Measurements from ENCODE around the gene MOCOS. TPM values are rescaled to one million over a fixed set of nuclear protein-coding genes. Genes with fewer than 3 reads are reported as not detected.
A peak's percentile ranks its signal among the peaks of the same experiment; 100 is the strongest.

Gene MOCOS
- total RNA-seq, 1 donor from 2014 or later, result 5.0 TPM

GRCh38 chr18:36264283-36264682, 77.0 kb downstream of the MOCOS start:
- Histone ChIP-seq H3K27me3 (no peaks in the 10 kb centered on the region), H3K4me1 (no peaks in the 10 kb centered on the region), H3K36me3 (no peaks in the 10 kb centered on the region), H3K9me3 (no peaks in the 10 kb centered on the region), H3K27ac (no peak overlapping the region), H3K4me3 (no peak overlapping the region)
- DNase-seq (no peak), ATAC-seq (peak; percentile 30)
- intact Hi-C loops (cut with DNase I), result no loop called here
- no peak for TF ChIP-seq CTCF (IDR thresholded peaks at IDR 0.05)

GRCh38 chr18:36265015-36265414, 77.7 kb downstream of the MOCOS start:
- Histone ChIP-seq H3K27ac (no peak overlapping the region), H3K27me3 (no peaks in the 10 kb centered on the region), H3K36me3 (no peaks in the 10 kb centered on the region), H3K4me3 (no peak overlapping the region), H3K9me3 (no peaks in the 10 kb centered on the region), H3K4me1 (no peaks in the 10 kb centered on the region)
- no peak for TF ChIP-seq CTCF (IDR thresholded peaks at IDR 0.05)
- ATAC-seq (peak; percentile 58), DNase-seq (no peak)
- intact Hi-C loops (cut with DNase I), result no loop called here

- ATAC-seq, result no peak
- Histone ChIP-seq H3K9me3 (no peaks in the 10 kb centered on the region), H3K36me3 (no peaks in the 10 kb centered on the region), H3K27me3 (no peaks in the 10 kb centered on the region), H3K4me3 (no peak overlapping the region), H3K27ac (no peak overlapping the region), H3K4me1 (no peaks in the 10 kb centered on the region)
- no peak for TF ChIP-seq CTCF (IDR thresholded peaks at IDR 0.05)
- intact Hi-C loops (cut with DNase I), result no loop called here
- DNase-seq, result no peak
These were observed 81.9 kb downstream of the MOCOS start for GRCh38 chr18:36269157-36269556.

GRCh38 chr18:36271153-36271552, 83.9 kb downstream of the MOCOS start:
- Histone ChIP-seq H3K4me1 (no peaks in the 10 kb centered on the region), H3K9me3 (no peaks in the 10 kb centered on the region), H3K27me3 (no peaks in the 10 kb centered on the region), H3K4me3 (no peak overlapping the region), H3K27ac (no peak overlapping the region), H3K36me3 (no peaks in the 10 kb centered on the region)
- ATAC-seq (no peak), DNase-seq (no peak)
- TF ChIP-seq CTCF (IDR thresholded peaks at IDR 0.05), result no peak
- intact Hi-C loops (cut with DNase I), result no loop called here

GRCh38 chr18:36273347-36273746, 86.0 kb downstream of the MOCOS start:
- Histone ChIP-seq H3K27ac (no peak overlapping the region), H3K4me3 (no peak overlapping the region), H3K36me3 (no peaks in the 10 kb centered on the region), H3K9me3 (no peaks in the 10 kb centered on the region), H3K27me3 (no peaks in the 10 kb centered on the region), H3K4me1 (no peaks in the 10 kb centered on the region)
- intact Hi-C loops (cut with DNase I), result no loop called here
- ATAC-seq (no peak), DNase-seq (no peak)
- TF ChIP-seq CTCF (IDR thresholded peaks at IDR 0.05), result no peak

GRCh38 chr18:36274083-36274715, 86.9 kb downstream of the MOCOS start:
- Histone ChIP-seq H3K4me1 (no peaks in the 10 kb centered on the region), H3K27me3 (peaks cover 5% of the 10 kb centered on the region), H3K4me3 (no peak overlapping the region), H3K36me3 (no peaks in the 10 kb centered on the region), H3K9me3 (no peaks in the 10 kb centered on the region), H3K27ac (no peak overlapping the region)
- intact Hi-C loops (cut with DNase I), result no loop called here
- ATAC-seq (no peak), DNase-seq (no peak)
- no peak for TF ChIP-seq CTCF (IDR thresholded peaks at IDR 0.05)

All from upper lobe of right lung (tissue), 1 donor.